GM19240 (cell line): ENCODE data around the gene CRTC2.

Experiments used
- DNase-seq: peaks from one replicate; pipeline ENCODE4 v3.0.0; 2011; ENCODE audit warnings: low spot score; ENCODE audit not compliant: insufficient read length

Gene CRTC2

GRCh38 chr1:153899509-153899908 lies 58.9 kb downstream of the CRTC2 start:
- DNase-seq: no peak
